Measurements from ENCODE around the gene ELFN1.

DNA sequence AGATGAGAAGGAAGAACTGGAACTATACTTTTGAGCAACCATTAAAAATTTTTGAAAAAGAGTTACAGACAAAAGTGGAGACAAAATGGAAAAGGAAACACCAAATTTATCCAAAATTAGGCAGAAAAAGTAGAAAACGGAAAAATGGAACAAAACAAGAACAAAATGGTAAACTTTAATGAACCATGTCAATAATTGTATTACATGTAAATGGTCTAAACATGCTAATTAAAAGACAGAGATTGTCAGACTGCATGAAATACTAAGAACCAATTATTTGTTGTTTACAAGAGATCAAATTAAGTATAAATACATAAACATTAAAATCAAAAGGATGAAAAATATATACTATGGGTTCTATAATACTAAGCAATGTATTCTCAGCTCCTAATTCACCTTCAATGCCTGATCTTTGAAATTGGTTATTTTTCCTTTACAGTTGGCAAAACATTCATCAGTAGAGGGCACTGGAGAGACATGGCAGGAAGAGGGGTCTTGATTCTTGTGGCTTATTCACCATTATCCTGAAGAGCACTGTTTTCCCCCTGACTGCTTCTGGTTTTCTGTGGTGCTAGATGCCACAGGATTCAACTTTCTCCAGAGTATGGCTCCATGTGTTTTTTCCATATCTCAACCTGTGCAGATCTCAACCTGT lies 124.9 kb downstream of the ELFN1 start:
- TF ChIP-seq EZH2 (IDR thresholded peaks at IDR 0.05; ENCODE audit: borderline replicate concordance, low read depth, low read length, severe bottlenecking) (no peak), POLR2AphosphoS5 (IDR thresholded peaks at IDR 0.05; ENCODE audit: insufficient read depth, low read depth, low read length) (no peak), POLR2A (IDR thresholded peaks at IDR 0.05; ENCODE audit: low read depth, low read length) (no peak), MYC (IDR thresholded peaks at IDR 0.05; ENCODE audit: low read depth, low read length) (no peak), JUN (IDR thresholded peaks at IDR 0.05; ENCODE audit: borderline replicate concordance, insufficient read depth, insufficient read length, low read depth) (no peak), GATA2 (IDR thresholded peaks at IDR 0.05; ENCODE audit: insufficient read depth, insufficient read length, low read depth, low read length) (no peak), MAX (IDR thresholded peaks at IDR 0.05; ENCODE audit: insufficient read depth, insufficient read length) (no peak), FOS (IDR thresholded peaks at IDR 0.05; ENCODE audit: borderline replicate concordance, insufficient read depth, low read length) (no peak)
- TF ChIP-seq, protein P1, sequence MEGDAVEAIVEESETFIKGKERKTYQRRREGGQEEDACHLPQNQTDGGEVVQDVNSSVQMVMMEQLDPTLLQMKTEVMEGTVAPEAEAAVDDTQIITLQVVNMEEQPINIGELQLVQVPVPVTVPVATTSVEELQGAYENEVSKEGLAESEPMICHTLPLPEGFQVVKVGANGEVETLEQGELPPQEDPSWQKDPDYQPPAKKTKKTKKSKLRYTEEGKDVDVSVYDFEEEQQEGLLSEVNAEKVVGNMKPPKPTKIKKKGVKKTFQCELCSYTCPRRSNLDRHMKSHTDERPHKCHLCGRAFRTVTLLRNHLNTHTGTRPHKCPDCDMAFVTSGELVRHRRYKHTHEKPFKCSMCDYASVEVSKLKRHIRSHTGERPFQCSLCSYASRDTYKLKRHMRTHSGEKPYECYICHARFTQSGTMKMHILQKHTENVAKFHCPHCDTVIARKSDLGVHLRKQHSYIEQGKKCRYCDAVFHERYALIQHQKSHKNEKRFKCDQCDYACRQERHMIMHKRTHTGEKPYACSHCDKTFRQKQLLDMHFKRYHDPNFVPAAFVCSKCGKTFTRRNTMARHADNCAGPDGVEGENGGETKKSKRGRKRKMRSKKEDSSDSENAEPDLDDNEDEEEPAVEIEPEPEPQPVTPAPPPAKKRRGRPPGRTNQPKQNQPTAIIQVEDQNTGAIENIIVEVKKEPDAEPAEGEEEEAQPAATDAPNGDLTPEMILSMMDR (IDR thresholded peaks at IDR 0.05; ENCODE audit: extremely low read depth in 1 of 2, insufficient read depth in 1 of 2, low read depth in 1 of 2, low read length in 2 of 2), result no peak

Data from endothelial cell of umbilical vein (primary cell).